HL-60/S4 treated with phorbol 12-myristate 13-acetate at 8.2 ng/mL for 4 days and 3 days (cell line): ENCODE measurements around the gene DEFB116.
"Not testable (repeated sequence)": the region's sequence is repeated elsewhere in the genome, so short reads cannot be mapped to it uniquely, and the experiment has no call there.

Experiments
- in situ Hi-C: fragments of 300-500 bp; cut with MboI; formaldehyde crosslinking; loops from 2 replicates; pipeline ENCODE4 v1.15.0; 2022; ENCODE audit warnings: low sequenced_read_pairs

The DEFB116 gene

GRCh38 chr20:31308535-31309162 is at the start of gene DEFB116:
TSS of gene DEFB116 (minus strand) at chr20:31308585. CDS start at chr20:31308585, 0 bp downstream.
- in situ Hi-C loops = no loop called here

- in situ Hi-C loops = no loop called here
These were observed 47.6 kb upstream of the DEFB116 start for GRCh38 chr20:31355981-31356380.

- in situ Hi-C loops = no loop called here
These were observed 33.1 kb upstream of the DEFB116 start for GRCh38 chr20:31341470-31341869.

GRCh38 chr20:31330893-31331292 is 22.5 kb upstream of the DEFB116 start:
- in situ Hi-C loops = no loop called here

GRCh38 chr20:31322504-31322903 is 14.1 kb upstream of the DEFB116 start:
- in situ Hi-C loops = no loop called here

GRCh38 chr20:31284964-31285363 is 23.4 kb downstream of the DEFB116 start:
- in situ Hi-C loops = not testable (repeated sequence)

- in situ Hi-C loops = no loop called here
These were observed 30.2 kb downstream of the DEFB116 start for GRCh38 chr20:31278178-31278577.

GRCh38 chr20:31274441-31274840 is 33.9 kb downstream of the DEFB116 start:
- in situ Hi-C loops = no loop called here

GRCh38 chr20:31260326-31260932 is 48.0 kb downstream of the DEFB116 start:
- in situ Hi-C loops = no loop called here

- in situ Hi-C loops = no loop called here
These were observed 51.0 kb downstream of the DEFB116 start, which contains the start of gene DEFB115 for GRCh38 chr20:31257364-31257763. TSS of gene DEFB115 (plus strand) at chr20:31257664. CDS start at chr20:31257664, 0 bp downstream.

- in situ Hi-C loops = no loop called here
These were observed 51.4 kb downstream of the DEFB116 start for GRCh38 chr20:31256959-31257358.
